Esophagus squamous epithelium (tissue), 4 donors: Measurements from ENCODE around the gene RETREG3.

ENCODE experiments used
- CTCF ChIP-seq, 6 experiments: fragments of 450-650 bp in 4 of 6; fragments of 200-600 bp in 2 of 6; sonication (generic) in 2 of 6; IDR thresholded peaks; one replicate each; pipeline ENCODE4 v1.5.1; 2016 to 2019; ENCODE audit warnings: antibody characterized with exemption in 6 of 6, mild to moderate bottlenecking in 4 of 6, moderate library complexity in 4 of 6
- POLR2A ChIP-seq, 4 donors: fragments of 450-650 bp; IDR thresholded peaks; one replicate each; pipeline ENCODE4 v1.6.1; 2017; ENCODE audit warnings: antibody characterized with exemption in 4 of 4, mild to moderate bottlenecking in 4 of 4, moderate library complexity in 3 of 4

GRCh38 chr17:42547001-42547461 lies 62.1 kb downstream of the RETREG3 start:
- TF ChIP-seq POLR2A (IDR thresholded peaks at IDR 0.05): no peak
- TF ChIP-seq CTCF (IDR thresholded peaks at IDR 0.05): no peak
